GM18519 (cell line): ENCODE measurements around the gene SHD.
"Not testable (repeated sequence)": the region's sequence is repeated elsewhere in the genome, so short reads cannot be mapped to it uniquely, and the experiment has no call there.

ENCODE experiments used
- ATAC-seq: cut with Tn5 transposase; IDR thresholded peaks from one replicate; pipeline ENCODE4 v1.9.1; 2021; ENCODE audit warnings: mild to moderate bottlenecking, moderate library complexity; ENCODE audit not compliant: unreplicated experiment, low FRiP score

SHD gene, protein sequence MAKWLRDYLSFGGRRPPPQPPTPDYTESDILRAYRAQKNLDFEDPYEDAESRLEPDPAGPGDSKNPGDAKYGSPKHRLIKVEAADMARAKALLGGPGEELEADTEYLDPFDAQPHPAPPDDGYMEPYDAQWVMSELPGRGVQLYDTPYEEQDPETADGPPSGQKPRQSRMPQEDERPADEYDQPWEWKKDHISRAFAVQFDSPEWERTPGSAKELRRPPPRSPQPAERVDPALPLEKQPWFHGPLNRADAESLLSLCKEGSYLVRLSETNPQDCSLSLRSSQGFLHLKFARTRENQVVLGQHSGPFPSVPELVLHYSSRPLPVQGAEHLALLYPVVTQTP

DNA sequence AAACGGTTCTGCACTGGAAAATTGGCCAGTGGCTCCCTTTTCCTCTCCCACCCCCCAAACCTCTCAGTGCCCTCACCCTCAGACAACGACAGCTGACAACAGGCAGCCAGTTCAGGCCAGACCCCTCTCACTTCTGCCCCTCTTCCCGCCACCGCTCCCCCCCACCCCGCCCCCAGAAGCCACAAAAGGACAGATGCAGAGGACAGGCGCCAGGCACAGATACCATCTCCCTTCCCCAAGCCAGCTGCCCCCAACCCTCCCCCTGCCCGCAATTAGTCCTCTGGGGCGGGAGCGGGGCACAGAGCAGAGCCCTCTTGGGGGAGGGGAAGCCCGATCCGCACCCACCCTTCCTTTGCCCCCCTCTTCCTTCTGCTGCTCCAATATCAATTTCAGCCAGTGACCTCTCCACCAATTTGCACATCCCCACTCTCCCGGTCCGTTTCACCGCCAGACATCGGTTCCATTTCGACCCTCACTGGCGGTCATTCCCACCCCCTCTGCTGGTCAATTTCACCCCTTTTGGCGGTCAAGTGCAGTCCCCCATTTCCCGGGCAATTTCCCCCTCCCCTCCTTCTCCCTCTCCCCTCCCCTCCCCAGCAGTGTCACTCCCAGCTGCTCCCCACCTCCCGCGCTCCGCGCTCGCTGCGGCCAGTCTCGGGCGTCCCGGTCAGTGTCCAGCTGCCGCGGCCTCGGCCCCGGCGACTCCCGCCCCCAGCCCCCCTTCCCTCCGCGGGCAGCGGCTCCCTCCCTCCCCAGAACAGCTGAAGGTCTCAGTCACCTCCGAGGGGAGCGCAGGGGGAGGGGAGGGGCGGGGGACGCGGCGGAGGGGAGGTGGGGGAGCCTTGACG lies at the start of gene SHD:
Gene SHD, plus strand, starts transcription at position 848 of the 848 bp plus-strand sequence. CDS start 798 bp downstream, outside the sequence.
- no peak for ATAC-seq

DNA sequence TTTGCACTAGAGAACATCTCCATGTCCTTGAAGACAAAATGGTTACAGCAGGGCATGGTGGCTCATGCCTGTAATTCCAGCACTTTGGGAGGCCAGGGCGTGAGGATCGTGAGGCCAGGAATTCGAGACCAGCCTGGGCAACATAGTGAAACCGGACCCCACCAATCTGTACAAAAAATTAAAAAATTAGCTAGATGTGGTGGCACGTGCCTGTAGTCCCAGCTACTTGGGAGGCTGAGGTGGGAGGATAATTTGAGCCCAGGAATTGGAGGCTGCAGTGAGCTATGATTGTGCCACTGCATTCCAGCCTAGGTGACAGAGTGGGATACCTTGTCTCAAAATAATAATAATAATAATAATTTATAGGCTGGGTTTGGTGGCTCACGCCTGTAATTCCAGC lies 48.8 kb upstream of the SHD start:
- not testable (repeated sequence) for ATAC-seq

DNA sequence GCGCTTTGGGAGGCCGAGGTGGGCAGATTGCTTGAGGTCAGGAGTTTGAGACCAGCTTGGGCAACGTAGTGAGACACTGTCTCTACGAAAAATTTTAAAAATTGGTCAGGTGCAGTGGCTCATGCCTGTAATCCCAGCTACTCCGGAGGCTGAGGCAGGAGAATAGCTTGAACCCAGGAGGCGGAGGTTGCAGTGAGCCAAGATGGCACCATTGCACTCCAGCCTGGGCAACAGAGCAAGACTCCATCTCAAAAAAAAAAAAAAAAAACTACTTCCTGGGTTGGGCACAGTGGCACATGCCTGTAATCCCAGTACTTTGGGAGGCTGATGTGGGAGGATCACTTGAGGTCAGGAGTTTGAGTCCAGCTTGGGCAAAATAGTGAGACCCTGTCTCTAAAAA lies 47.5 kb upstream of the SHD start:
- ATAC-seq = not testable (repeated sequence)

DNA sequence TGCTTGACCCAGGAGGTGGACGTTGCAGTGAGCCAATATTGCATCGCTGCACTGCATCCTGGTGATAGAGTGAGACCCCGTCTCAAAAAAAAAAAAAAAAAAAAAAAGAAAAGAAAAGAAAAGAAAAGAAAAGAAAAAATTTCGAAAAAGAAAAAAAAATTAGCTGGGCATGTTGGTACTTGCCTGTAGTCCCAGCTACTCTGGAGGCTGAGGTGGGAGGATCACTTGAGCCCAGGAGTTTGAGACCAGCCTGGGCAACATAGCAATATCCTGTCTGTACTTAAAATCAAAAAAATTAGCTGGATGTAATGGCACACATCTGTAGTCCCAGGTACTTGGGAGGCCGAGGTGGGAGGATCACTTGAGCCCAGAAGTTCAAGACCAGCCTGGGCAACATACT lies 46.9 kb upstream of the SHD start:
- ATAC-seq = not testable (repeated sequence)

DNA sequence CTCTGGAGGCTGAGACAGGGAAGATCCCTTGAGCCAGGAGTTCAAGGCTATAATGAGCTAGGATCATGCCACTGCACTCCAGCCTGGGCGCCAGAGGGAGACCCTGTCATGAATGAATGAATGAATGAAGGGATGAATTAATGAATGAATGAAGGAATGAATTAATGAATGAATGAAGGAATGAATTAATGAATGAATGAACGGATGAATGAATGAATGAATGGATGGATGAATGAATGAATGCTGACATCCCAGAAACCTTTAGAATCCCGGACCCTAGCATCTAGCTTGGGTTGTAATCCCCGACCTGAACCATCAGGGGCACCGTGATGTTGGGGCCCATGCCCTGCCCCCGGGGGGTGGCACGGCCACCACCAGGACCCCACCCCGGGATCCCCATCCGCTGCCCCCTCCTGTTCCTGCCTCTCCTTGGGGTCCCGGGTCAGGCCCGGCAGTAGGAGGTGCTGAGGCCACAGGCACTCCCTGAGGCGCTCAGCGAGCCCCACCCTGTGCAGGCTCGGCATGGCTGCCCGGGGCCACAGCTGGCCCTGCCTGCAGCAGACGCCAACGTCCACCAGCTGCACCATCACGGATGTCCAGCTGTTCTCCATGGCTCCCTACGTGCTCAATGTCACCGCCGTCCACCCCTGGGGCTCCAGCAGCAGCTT lies 46.3 kb upstream of the SHD start:
- ATAC-seq = no peak

DNA sequence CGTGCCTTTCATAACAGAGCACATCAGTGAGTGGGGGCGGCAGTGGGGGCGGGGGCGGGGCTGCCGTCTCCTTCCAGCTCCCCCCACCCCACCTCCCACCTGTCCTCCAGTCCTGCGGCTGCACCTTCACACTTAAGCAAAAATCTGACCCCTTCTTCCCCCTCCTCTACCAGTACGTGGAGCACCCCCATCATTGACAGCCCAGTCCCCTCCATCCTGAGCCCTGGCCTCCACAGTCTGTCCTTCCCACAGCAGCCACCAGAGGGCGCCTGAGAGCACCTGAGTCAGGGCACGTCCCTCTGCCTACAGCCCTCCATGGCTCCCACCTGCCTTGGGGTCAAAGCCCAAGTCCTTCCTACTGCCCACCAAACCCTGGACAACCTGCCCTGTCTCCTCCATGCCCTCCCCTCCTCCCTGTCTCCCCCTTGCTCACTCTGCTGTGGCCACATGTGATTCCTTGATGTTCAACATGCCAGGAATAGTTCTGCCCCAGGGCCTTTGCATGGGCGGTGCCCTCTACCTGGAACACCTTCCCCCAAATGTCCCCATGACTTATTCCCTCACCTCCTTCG lies 45.7 kb upstream of the SHD start:
- no peak for ATAC-seq

DNA sequence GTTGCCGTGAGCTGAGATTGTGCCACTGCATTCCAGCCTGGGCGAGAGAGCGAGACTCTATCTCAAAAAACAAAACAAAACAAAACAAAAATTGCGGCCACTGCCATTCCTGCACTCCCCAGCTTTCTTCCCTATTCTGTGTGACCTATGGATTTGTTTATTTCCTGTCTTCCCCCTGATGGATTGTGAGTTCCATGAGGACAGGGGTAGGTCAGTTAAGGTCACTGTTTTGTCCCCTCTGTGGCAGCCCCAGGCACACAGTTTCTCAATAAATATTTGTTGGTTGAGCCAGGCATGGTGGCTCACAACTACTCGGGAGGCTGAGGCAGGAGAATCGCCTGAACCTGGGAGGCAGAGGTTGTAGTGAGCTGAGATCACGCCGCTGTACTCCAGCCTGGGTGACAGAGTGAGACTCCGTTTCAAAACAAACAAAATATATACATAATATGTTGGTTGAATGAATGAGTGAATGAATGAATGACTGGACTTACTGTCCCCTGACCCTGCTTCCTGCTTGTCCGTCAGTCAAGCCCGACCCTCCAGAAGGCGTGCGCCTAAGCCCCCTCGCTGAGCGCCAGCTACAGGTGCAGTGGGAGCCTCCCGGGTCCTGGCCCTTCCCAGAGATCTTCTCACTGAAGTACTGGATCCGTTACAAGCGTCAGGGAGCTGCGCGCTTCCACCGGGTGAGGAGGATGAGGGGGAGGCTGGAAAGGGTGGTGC lies 44.8 kb upstream of the SHD start:
- no peak for ATAC-seq

DNA sequence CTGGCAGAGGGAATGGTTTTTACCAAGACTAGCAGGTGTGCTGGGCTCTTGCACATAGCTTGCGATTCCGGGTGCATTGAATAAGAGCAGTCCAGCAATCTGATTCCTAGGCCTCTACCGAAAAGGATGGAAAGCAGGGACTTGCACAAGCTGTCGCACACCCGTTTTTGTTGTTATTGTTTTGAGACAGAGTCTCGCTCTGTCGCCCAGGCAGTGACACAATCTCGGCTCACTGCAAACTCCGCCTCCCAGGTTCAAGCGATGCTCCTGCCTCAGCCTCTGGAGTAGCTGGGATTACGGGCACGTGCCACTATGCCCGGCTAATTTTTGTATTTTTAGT lies 44.2 kb upstream of the SHD start:
- ATAC-seq = no peak

DNA sequence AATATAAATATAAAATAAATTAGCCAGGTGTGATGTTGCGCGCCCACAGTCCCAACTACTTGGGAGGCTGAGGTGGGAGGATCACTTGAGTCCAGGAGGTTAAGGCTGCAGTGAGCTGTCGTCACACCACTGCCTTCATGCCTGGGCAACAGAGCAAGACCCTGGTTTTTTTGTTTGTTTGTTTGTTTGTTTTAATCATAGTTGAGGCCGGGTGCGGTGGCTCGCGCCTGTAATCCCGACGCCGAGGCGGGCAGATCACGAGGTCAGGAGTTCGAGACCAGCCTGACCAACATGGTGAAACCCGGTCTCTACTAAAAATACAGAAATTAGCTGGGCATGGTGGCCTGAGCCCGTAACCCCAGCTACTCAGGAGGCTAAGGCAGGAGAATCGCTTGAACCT lies 41.6 kb upstream of the SHD start:
- ATAC-seq = not testable (repeated sequence)

DNA sequence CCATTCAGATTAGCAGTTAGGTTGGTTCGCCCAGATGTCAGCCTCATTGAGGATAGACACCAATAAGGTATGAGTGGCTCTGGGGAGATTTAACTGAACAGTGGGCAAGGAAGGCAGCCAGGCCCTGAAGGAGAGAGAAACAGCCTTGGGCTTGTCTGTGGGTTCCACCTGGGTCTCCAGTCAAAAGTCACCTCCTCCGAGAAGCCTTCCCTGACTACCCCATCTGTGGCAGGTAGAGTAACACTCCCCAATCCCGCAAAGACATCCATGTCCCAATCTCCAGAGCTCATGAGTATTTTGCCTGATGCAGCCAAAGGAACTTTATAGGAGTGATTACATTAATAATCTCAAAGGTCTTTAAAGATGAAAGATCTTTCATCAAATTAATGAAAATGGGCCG lies 40.2 kb upstream of the SHD start:
- ATAC-seq = no peak

DNA sequence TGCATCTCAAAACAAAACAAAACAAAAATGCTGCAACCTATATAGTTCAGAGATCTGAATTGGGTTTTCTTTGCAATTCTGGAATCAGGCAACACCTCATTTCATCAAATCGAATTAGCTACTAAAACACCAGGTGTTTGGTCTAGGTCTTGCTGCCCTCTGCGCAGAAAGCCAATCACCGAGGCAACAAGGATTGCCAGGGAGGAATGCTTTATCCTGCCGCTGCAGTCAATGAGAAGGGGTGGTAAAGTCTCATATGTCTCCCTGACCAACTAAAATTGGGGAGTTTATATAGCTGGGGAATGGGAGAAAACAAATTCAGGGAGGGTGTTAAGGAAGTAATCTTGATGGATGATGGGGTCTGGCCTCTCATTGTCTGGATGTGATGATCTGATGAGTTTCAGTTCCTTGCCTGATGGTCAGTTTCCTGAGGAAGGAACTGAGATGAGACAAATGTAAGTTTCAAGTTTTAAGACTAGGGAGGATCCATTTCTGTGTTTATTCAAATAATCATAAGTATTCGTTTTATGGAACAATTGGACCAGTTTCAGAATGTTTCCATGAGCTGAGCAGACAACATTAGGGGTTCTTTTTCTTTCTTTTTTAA lies 37.1 kb upstream of the SHD start:
- no peak for ATAC-seq

DNA sequence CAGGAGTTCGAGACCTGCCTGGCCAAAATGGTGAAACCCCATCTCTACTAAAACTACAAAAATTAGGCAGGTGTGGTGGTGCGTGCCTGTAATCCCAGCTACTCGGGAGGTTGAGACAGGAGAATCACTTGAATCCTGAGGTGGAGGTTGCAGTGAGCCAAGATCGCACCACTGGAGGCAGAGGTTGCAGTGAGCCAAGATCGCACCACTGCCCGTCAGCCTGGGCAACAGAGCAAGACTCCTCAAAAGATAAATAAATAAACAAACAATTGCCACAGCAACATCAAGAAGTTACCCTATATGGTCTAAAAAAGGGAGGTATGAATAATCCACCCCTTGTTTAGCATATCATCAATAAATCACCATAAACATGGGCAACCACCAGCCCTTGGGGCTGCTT lies 33.1 kb upstream of the SHD start:
- not testable (repeated sequence) for ATAC-seq

DNA sequence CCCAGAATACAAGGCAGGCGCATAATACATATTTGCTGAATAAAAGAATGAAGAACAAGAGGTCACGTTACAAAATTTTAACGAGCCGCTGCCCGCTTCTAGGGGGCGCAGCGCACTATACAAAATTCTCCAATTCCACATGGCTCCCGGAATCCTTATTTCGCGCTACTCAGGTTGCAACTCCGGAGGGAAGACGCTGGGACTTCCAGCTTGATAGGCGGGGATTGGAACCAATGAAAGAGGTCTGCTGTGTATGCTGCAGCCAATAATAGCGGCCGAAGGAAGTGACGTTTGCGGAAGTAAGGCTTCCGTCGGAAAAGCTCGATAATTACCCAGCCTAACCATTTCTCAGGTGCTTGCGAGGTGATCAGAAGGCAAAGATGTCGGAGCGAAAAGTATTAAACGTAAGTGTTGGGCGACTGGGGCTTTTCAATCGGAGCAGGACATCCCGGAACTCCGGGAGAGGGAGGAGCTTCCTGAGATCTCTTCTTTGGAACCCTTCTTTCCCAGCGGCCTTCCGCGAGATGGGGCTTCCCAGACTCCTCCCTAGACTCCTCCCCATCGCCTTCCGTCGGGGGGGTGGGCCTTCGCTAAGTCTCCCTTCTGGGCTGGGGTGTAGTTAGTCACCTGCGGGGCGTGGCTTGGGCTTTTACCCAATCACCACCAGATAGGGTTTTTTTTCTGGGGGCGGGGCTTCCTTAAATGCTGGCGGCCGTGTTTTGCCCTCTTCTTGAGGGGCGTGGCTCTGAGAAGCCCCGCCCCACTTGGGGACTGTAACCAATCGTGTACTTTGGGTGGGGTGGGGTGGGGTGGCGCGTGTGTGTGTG lies 32.1 kb upstream of the SHD start, which contains the start of gene YJU2:
Gene YJU2, plus strand, starts transcription at position 314 of the 827 bp plus-strand sequence. Its CDS starts 67 bp downstream, at position 381.
- ATAC-seq = peak; percentile 65

DNA sequence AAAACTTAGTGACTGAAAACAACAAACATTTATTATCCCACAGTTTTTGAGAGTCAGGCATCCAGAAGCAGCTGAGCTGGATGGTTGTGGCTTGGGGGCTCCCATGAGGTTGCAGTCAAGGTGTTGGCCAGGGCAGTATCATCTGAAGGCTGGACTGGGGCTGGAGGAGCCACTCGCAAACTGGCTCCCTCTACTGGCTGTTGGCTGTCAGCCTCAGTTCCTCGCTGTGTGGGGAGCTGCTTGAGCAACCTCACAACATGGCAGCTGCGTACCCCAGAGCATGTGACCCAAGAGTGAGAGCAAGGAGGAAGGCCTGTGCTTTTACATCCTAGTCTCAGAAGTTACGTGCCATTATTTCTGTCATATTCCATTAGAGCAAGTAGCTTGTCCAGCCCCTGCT lies 22.5 kb upstream of the SHD start:
- no peak for ATAC-seq

DNA sequence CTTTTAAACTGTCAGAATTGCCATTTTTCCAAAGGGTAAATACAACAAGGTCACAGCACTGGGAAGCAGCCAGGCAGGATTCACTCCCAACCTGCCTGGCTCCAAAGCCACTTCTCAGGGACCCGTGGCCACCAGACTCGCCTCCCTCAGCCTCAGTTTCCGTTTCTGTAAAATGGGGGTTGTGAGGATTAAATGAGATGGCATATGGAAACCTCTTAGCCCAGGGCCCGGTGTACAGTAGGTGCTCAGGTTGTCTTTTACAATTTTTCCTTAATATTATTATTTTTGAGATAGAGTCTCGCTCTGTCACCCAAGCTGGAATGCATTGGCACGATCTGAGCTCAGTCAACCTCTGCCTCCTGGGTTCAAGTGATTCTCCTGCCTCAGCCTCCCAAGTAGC lies 22.0 kb upstream of the SHD start:
- no peak for ATAC-seq

DNA sequence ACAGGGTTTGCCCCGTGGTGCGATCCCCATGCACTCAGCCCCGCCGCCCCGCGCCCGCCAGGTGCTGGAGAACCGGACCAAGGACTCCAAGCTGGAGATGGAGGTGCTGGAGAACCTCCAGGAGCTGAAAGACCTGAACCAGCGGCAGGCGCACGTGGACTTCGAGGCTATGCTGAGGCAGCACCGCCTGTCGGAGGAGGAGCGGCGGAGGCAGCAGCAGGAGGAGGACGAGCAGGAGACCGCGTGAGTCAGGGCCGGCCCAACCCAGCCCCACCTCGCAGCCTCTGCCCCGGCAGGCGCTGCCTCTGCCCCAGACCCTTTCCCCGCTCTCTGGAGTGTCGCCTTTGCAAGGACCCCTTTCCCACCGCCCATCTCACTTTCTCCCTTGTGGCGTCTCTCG lies 20.9 kb upstream of the SHD start:
- ATAC-seq = no peak

DNA sequence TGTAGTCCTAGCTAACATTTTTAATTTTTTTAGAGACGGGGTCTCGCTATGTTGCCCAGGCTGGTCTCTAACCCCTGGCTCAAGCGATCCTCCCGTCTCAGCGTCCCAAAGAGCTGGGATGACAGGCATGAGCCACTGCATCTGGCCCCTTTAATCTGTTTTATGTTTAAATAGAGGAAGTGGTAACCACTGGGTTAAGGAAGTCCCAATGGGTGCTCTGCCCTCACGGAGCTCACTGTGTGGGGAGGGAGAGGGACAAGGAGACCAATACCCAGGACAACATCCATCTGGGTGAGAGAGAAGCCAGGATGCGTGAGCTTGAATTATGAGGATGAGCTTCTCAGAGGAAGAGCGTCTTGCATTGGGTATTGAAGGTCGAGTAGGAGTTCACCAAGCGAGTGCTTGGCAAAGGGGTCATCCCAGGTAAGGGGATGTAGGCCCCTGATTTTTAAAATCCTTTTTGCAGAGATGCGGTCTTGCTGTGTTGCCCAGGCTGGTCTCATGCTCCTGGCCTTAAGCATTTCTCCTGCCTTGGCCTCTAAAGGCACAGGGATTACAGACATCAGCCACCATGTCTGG lies 18.4 kb upstream of the SHD start:
- ATAC-seq = no peak

DNA sequence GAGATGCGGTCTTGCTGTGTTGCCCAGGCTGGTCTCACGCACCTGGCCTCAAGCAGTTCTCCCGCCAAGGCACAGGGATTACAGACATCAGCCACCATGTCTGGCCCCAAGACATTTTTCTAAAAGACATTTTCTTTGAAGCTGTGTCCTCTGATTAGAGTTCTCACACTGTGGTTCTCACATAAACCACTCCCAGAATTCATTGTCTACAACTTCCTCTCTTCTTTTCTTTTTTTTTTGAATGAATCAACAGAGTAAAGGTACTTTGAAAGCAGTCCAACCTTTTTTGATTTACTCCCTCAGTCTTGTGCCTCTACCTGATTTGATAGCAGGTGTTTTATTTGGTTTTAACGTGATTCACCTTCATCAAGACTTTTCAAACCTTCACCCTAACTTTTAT lies 14.3 kb upstream of the SHD start:
- no peak for ATAC-seq
